ENCODE data around the gene PLPPR1. TPM values are rescaled to one million over a fixed set of nuclear protein-coding genes. Genes with fewer than 3 reads are reported as not detected.

The PLPPR1 gene
- total RNA-seq, 6 experiments from 2014 or later: not detected

DNA sequence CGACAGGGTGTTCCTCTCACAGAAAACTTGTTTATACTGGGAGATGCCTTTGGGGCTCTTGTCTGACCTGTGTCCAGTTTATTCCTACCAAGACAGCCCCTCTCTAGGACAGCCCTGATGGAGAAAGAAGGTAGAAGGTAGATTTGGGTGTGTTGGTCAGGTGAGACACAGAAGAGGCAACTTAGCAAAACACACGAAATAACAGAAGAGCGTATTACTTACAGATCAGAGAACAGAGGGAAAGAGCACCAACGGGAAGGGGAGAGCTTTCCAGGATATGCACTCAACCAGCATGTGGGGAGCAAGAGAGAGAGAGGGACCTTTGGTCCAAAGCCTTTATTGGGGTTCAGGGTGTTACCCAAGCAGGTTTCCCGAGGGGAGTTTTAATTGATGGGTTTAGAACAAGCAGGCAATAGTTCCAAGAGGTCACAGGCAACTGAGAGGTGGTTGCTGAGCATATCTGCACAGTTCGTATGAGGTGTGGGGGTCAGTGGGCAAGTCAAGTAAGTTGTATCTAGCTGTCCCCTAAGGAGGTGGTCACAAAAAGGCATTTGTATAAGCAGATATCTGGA lies 324.5 kb downstream of the PLPPR1 start:
- Mint-ChIP-seq H3K27ac (no peak overlapping the region), H3K9me3 (no peaks in the 10 kb centered on the region), H3K36me3 (ENCODE audit: low read depth) (no peaks in the 10 kb centered on the region), H3K4me1 (ENCODE audit: low read depth) (no peaks in the 10 kb centered on the region), H3K4me3 (no peak overlapping the region), H3K27me3 (ENCODE audit: insufficient read depth) (peaks cover 2% of the 10 kb centered on the region; the same call in 1 of the 2 replicates)
- DNase-seq: no peak
- TF ChIP-seq, protein P1, sequence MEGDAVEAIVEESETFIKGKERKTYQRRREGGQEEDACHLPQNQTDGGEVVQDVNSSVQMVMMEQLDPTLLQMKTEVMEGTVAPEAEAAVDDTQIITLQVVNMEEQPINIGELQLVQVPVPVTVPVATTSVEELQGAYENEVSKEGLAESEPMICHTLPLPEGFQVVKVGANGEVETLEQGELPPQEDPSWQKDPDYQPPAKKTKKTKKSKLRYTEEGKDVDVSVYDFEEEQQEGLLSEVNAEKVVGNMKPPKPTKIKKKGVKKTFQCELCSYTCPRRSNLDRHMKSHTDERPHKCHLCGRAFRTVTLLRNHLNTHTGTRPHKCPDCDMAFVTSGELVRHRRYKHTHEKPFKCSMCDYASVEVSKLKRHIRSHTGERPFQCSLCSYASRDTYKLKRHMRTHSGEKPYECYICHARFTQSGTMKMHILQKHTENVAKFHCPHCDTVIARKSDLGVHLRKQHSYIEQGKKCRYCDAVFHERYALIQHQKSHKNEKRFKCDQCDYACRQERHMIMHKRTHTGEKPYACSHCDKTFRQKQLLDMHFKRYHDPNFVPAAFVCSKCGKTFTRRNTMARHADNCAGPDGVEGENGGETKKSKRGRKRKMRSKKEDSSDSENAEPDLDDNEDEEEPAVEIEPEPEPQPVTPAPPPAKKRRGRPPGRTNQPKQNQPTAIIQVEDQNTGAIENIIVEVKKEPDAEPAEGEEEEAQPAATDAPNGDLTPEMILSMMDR (IDR thresholded peaks at IDR 0.05): no peak

DNA sequence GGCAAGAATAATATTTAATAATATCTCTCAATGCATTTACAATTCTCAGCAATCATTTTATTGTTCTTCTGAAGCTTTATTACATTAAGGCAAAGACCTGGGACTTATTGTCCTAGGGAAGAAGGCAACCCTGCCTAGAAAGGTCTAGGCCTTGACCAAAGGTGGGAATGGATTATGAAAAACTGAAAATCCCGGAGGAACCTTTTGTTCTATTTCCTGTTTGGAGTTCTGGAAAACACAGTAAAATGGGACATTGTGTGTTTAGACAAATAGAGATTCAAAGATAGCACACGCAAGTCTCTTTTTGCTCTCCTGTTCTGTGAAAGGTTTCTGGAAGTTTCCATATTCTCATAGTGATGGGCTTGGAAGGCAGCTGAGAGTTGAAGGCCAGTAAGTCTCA lies 325.2 kb downstream of the PLPPR1 start:
- no peak for DNase-seq
- Mint-ChIP-seq H3K27me3 (ENCODE audit: insufficient read depth) (no peaks in the 10 kb centered on the region), H3K4me3 (no peak overlapping the region), H3K4me1 (ENCODE audit: low read depth) (no peaks in the 10 kb centered on the region), H3K36me3 (ENCODE audit: low read depth) (no peaks in the 10 kb centered on the region), H3K27ac (no peak overlapping the region), H3K9me3 (no peaks in the 10 kb centered on the region)
- TF ChIP-seq, protein P1 (IDR thresholded peaks at IDR 0.05): no peak

DNA sequence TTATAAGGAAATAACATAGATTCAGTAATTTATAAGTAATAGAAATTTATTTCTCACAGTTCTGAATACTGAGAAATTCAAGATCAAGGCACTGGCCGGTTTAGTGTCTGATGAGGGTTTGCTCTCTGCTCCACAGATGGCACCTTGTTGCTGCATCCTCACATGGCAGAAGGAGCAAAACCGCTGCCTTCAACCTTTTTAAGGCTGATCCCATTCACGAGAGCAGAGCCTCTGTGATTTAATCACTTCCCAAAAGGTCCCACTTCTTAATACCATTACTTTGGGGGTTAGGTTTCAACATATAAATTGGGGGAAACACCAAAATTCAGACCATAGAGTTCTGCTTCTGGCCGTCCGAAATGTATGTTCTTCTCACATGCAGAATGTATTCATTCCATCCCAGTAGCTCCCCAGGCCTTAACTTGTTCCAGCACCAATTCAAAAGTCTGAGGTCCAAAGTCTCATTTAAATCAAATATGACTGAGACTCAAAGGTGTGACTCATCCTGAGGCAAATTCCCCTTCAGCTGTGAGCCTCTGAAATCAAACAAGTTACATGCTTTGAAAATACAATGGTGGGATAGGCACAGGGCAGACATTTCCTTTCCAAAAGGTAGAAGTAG lies 325.7 kb downstream of the PLPPR1 start:
- Mint-ChIP-seq H3K27ac (no peak overlapping the region), H3K4me1 (ENCODE audit: low read depth) (no peaks in the 10 kb centered on the region), H3K36me3 (ENCODE audit: low read depth) (no peaks in the 10 kb centered on the region), H3K4me3 (no peak overlapping the region), H3K27me3 (ENCODE audit: insufficient read depth) (no peaks in the 10 kb centered on the region), H3K9me3 (no peaks in the 10 kb centered on the region)
- no peak for DNase-seq
- TF ChIP-seq, protein P1 (IDR thresholded peaks at IDR 0.05): no peak

DNA sequence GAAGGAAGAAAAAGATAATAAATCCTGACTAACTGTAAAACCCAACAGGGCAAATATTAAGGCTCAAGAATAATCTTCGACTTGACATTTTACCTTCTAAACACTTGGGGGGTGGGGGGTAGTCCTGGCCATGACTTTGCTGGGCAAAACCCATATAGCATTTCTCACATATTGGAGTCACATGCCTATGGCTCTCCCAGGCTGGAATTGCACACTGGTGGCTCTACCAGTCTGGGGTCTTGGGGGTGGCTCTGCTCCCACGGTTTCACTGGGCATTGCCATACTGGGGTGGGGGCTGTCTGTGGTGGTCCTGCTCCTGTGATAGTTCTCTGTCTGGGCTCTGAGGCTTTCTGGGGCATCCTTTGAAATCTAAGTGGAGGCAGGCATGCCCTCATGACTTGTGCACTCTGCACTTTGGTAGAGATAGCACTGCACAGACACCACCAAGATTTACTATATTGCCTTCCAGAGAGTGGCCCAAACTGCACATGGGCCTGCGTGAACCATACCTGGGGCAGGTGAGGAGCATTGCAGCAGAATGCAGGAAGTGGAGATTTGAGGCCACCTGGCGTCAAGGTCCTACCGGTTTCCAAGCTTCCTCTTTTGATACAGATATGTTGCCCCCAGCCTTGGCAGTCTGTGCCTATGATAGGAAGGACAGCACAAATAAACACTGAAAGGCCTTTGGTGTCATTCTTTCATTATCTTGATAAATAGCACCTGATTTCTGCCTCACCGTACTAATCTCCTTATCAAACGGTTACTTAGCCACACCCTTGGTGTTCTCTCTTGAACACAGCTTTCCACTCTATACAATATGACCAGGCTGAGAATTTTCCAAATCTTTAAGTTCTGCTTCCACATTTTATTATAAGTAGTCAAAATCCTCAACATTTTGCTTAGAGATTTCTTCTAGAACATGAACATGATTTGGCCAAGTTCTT lies 326.5 kb downstream of the PLPPR1 start:
- TF ChIP-seq, protein P1 (IDR thresholded peaks at IDR 0.05): no peak
- Mint-ChIP-seq H3K27ac (no peak overlapping the region), H3K9me3 (no peaks in the 10 kb centered on the region), H3K27me3 (ENCODE audit: insufficient read depth) (no peaks in the 10 kb centered on the region), H3K4me3 (no peak overlapping the region), H3K4me1 (ENCODE audit: low read depth) (no peaks in the 10 kb centered on the region), H3K36me3 (ENCODE audit: low read depth) (no peaks in the 10 kb centered on the region)
- DNase-seq: no peak

DNA sequence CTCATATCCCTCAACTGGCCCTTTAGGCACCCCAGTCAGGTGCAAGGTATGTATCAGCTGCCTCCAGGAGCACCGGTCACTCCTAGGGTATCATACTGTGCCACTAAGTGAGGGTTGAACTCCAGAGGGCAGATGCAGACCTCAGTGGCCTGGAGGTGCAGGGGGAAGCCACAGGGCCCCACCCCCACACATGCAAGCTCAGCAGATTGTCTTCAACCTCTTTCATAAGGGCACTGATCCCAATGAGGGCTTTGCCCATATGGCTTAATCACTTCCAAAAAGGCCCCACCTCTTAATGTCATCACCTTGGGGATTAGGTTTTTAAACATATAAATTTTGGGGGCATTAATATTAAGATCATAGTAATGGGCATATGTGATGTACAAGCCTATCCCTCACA lies 328.1 kb downstream of the PLPPR1 start:
- Mint-ChIP-seq H3K27ac (no peak overlapping the region), H3K27me3 (ENCODE audit: insufficient read depth) (no peaks in the 10 kb centered on the region), H3K4me1 (ENCODE audit: low read depth) (no peaks in the 10 kb centered on the region), H3K9me3 (no peaks in the 10 kb centered on the region), H3K4me3 (no peak overlapping the region), H3K36me3 (ENCODE audit: low read depth) (no peaks in the 10 kb centered on the region)
- no peak for DNase-seq
- TF ChIP-seq, protein P1 (IDR thresholded peaks at IDR 0.05): no peak

Data from HFFc6 (cell line).